ENCODE measurements around the gene BABAM2.

GRCh38 chr2:28381225-28382180 lies 491.0 kb downstream of the BABAM2 start:
- TF ChIP-seq POLR2A (IDR thresholded peaks at IDR 0.05) = no peak
- no peak for TF ChIP-seq EP300 (IDR thresholded peaks at IDR 0.05)
- no peak for TF ChIP-seq CTCF (IDR thresholded peaks at IDR 0.05)
